Measurements from ENCODE around the gene BMPER.
A peak's percentile ranks its signal among the peaks of the same experiment; 100 is the strongest.

The BMPER gene

DNA sequence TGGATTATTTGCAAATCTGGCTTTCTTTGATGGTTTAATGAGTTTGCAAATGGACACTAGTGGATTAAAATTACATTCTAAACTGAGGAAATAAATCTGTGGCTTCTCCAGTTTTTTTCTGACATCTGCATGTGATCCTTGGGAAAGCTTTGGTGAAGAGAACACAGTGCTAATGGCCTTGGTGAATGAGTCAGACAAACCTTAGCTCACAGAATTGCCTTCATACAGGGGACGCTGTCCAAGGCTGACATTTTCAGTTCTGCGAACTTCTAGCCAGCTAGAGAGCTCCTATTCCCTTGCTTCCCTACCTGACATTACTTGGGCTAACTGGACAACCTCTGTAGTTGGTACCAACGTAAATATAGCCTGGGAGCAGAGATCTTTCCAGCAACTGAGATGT is 21.2 kb downstream of the BMPER start:
- DNase-seq, result no peak

DNA sequence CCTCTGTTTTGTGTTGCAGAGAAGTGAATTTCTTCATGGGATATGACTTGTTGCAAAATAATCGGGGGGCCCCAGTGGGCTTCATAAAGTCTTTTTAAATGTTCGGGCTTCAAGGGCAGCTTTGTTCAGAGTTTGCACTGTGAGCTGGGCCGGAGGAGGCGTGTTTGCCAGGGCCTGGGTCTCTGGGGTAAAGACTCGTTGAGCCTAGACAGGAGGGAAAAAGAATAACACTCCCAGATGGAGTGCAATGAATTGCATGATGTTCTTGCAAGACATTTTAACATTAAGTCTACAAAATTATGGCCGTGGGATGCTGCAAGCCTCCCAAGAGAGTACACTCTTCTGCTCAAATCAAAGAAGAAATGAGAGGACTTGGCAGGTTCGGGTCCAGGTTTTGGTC is 23.6 kb downstream of the BMPER start:
- no peak for DNase-seq

DNA sequence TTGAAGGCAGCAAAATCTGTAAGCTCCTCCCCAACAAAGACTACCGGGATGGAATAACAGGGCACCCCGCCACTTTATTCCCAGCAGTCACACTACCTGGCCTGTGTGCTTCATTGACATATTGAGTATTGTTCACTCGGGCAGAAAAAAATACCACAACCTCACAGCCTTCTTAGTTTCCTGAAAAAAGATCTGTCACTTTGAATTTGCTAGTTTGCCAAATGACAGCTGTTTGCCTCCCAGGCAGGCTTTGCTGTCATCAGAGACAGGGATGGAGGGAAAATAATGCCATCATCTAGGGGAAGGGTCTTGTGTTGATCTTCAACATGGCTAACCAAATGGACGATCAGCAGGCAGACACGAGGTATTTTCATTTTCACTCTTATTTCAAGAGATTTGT is 26.9 kb downstream of the BMPER start:
- DNase-seq, result no peak

DNA sequence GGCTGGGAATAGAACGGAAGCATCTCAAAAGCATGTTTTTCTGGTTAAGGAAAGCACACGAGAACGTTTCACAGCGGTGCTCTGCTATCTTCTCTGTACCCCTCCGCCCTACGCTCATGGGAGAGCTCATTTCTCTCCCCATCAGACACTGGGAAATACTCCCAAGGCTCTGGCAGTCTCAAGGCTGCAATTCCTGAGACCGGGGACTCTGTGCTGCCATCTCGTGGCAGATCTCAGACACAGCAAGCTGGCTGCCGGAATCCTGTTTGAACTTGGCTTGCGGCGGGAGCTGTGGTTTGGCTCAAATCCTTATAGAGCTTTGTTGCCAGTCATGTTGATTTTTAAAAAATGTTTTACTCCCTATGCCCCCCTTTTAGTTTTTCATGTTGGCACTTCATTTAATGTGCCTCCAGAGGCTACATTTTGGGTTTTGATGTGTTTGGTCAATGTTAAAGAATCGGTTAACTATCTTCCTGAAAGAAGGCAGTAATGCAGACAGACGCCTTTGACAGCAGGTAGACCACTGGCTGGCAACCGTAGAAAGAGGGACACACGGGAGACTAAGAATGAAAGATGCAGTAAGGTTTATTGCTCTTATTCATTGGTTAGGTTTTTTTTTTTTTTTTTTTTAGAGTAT is 27.6 kb downstream of the BMPER start:
- DNase-seq, result peak; percentile 10

DNA sequence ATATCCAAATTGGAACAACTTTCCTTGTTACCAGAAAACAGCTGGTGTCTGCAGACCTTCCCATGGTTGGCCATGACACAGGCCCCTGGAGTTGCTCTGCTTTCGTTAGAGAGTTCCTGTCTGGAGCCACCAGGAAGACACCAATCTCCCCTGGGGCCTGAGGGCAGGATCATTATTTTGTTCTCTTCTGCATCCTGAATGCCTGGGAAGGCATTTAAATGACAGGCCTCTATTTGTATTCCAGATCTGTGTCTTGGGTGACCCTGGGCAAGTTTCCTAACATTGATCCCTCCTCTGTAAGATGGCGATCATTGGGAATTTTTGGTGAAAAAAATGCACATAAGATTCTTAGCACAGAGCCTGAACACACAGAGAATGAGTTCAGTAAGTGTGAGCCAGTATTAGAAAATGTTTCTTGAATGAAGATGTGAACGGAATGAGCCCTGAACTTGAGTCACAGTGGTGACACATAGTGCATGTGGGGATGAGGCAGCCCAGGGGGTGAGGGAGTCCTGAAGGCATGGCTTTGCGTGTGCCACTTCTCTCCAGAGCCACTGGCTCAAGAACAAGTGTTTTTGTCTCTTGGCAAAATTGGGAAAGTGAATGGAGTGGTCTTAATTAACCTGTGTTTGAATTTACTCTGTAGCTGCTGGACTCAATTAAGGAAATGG is 28.4 kb downstream of the BMPER start:
- DNase-seq, result no peak

DNA sequence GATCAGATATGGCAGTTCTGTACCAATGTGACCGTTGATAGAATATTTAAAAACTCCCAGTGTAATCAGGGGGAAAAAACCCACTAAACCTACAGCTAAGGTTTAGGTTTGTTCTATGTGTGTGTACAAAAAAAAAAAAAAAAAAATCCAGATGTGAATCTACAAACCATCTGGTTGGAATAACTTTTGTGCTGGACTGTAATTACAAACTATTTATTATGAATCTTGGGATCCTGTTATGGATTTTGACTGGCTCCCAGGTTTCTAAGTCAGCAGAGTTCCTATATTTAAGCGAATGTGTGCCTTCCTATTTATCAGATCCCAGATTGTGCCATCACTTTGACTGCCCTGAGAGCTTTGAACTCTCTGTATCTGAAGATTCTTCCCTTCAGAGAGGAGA is 29.1 kb downstream of the BMPER start:
- no peak for DNase-seq

DNA sequence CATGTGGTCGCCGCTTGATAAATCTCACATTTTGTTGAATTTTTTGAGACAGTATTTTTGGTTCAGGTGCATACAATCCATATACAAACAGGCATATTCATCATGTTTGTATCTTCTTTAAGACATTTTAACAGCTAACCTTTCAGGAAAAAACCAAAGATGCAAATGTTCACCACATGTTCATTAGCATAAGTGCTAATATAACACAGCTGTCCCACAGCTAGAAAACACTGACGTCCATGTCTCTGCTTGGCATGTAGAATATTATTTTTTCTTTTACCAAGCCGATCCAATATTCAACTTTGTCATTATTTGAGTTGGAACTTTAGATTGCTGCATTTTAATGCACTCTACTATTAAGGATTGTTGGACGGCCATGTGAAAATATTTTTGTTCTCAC is 31.2 kb downstream of the BMPER start:
- no peak for DNase-seq

DNA sequence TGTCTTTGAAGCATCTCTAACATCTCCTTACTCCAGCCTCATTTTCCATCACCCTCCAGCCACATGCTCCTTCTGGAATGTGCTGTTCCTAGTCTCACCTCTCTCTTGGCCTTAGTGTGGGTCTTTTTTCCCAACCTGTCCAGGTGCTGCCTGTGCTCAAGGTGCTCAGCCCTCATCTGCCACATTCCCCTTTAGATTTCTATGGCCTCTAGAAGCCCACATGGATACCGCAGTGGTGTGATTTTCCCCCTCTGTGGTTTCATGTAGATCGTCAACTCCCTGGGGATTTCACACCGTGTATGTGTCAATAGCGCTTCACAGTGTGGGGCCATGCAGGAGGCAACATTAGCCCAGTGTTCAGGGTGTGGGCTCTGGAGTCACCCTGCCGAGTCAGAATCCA is 32.5 kb downstream of the BMPER start:
- no peak for DNase-seq

DNA sequence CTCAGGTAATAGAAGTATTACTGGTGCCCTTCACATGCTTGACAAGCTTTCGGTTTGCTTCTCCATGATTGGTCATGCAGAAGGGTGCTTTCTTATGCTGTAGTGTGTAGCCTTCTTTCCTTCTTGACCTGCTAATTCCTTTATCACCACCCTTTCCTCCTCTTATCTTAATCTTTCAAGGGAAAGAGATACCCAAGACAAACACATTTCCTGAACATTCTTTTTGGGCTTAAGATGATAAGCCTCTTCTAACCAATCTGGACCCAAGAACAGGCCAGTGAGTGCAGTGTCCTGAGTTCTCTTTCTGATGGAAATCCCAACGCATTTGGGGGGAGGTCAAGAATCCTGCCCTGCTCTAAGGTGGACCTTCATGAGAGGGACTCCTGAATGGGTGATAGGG is 33.8 kb downstream of the BMPER start:
- DNase-seq, result no peak

DNA sequence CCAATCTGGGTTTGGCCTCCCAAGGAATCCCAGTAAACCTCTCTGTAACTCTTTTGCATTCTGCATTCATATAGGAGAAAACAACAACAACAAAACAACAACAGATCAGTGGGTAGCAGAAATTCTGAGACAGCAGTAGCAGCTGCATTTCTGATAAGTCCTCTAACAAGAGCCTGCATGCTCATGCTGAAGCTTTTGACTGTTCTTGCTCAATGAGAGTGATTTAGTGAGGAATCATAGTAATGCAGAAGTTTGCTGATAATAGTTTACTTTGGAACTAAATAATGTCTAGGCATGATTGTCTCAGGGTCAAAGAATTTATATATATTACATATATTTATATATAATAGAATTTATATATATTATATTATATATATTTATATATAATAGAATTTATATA is 35.2 kb downstream of the BMPER start:
- DNase-seq, result no peak

DNA sequence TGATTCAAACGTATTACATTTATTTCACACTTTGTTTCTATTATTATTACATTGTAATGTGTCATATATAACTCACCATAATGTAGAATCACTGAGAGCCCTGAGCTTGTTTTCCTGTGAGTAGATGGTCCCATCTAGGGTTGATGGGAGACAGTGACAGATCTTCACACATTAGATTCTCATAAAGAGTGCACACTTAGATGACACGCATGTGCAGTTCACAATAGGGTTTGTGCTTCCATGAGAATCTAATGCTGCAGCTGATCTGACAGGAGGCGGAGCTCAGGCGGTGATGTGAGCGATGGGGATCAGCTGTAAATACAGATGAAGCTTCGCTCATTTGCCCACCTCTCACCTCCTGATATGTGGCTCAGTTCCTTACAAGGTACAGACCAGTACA is 36.1 kb downstream of the BMPER start:
- no peak for DNase-seq

DNA sequence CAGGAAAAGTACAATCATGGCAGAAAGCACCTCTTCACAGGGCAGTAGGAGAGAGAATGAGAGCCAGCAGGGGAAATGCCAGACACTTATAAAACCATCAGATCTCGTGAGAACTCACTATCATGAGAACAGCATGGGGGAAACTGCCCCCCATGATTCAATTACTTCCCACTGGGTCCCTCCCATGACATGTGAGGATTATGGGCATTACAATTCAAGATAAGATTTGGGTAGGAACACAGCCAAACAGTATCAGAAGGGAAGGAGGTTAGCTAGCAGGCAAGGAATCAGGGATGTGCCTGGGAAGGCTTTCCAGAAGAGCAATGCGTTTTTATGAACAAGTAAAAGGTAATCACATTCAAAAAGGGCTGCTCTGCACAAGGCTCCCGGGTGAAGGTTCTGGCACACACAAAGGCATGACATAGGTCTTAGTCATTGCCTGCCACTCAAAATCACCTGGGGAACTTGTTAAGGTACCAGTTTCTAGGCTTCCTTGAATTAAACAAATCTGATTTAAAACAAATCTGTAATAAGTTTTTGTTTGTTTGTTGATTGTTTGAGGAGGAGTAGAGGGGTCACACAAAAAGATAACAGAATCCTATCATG is 40.9 kb downstream of the BMPER start:
- DNase-seq, result no peak

DNA sequence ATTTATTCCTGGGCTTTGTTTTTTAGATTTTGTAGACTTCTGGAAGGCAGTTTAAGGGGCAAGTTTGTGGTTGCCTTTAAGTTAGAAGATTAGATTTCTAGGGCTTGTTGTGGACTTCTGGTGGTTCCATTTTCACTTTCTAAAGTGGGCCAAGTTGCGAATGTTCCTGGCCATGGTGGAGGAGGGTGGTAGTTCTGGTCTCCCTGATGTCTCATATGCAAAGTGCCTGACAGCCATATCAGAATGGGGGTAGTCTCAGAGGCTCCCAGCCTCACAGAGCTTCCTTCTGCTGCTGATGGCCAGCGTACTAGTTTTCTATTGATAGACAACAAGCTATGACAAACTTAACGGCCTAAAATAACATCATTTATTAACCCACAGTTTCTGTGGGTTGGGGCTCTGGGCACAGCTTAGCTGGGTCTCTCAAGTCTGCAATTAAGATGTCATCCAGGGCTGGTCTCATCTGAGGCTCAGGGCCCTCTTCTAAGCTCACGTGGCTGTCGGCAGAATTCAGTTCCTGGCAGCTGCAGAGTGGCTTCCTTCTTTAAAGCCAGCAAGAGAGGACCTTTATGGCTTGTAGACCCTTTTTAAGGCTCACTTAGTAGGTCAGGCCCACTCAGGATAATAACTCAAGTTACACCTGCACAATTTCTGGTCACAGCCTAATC is 44.8 kb downstream of the BMPER start:
- DNase-seq, result no peak

DNA sequence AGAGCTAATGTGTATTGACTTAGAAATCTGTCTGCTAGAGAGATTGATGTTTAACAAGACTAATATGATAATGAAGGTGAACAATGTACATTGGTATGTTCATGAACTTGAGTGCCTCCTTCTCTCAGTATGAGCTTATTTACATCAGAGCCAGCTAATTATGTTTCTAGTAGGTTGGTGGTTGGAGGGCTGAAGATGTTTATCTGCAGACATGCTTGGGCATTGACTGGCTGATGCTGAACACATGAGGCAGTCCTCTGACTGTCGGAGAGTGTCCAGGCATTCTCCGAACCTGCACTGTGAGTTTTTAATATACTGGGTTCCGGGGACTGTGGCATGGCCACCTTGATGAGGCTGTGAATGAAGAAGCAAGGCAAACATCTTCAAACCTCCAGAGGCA is 47.5 kb downstream of the BMPER start:
- DNase-seq, result no peak

DNA sequence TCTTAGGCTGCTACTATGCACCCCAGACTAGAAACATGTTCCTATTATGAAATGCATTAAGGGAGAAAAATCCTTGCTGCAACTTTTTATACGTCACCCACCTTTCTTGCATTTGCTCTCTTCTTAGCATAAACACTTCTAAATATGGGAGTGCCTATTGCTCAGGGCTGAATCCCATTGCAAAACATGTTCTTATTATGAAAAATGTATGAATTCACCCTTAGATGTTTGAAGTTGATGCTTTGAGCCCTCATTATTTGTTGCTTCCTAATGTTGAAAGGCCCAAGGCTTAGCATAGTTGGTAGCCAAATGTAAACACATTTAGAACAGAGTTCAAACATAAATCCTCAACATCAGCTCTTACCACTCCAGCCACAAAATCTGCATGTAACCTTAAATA is 52.8 kb downstream of the BMPER start:
- no peak for DNase-seq

DNA sequence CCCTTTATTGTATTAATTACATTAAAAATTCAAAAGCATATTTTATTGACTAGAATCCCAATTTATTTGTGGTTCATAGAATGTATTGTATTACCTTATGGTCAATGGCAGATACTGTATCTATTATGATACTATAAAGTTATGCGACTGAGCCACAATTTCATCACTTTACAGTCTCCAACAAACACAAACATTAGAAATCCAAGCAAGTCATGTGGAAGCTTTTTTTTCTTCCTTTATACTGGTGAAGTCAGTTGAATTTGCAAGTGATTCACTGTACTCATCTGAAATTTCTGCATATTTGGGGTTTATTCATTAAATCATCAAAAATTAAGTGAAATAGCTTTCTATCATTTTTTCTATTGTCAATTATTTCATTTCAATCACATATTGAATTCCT is 54.3 kb downstream of the BMPER start:
- no peak for DNase-seq

DNA sequence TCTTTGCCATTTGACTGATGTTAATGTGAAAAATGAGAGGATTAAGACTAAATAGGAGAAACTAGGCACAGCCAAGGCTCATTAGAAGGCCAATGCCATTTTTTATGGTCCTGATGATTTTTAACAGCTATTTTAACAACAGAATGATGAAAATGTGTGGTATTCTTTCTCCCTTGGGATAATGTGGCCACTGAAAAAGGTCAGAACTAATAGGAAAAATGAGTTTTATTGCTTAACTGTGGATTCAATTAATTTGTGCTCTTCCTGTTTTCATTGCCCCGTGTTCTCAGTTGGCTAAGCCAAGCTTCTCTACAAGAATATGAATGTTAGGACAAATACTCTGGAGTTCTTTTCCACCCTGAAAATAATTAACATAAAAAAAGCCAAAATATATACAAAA is 56.6 kb downstream of the BMPER start:
- DNase-seq, result no peak

DNA sequence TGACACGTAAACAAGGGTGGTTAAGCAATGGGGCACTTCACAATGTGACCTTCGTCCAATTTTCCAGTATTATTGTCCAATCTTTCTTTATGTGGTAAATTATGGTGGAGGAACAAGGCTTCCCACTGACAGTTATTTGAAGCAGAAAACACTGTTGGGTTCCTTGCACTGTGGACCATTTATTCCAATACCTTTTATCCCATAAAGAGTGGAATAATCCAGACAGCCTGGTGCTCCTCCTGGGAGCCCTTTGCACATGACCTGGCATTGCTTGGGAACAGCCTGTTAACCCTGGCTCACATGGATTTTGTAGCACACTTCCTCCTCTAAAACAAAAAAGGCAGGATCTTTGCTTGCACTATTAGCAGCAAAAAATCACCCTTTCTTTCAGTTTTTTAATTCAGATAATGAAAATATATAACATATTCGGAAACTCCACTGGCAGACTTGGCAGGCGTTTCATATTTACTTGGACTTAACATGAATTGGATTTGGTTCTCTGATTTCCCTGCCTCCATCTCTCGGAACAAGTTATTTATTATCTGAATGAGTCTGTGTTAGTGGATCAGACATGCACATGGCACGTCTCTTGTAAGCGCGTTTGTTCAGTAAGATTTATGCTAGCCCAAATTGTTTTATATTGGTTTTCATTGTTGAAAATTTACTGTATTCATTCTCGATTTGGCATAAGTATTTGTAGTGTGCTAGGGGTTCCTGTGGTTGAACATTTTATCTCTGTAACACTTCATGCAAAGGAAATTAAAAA is 59.3 kb downstream of the BMPER start:
- no peak for DNase-seq

DNA sequence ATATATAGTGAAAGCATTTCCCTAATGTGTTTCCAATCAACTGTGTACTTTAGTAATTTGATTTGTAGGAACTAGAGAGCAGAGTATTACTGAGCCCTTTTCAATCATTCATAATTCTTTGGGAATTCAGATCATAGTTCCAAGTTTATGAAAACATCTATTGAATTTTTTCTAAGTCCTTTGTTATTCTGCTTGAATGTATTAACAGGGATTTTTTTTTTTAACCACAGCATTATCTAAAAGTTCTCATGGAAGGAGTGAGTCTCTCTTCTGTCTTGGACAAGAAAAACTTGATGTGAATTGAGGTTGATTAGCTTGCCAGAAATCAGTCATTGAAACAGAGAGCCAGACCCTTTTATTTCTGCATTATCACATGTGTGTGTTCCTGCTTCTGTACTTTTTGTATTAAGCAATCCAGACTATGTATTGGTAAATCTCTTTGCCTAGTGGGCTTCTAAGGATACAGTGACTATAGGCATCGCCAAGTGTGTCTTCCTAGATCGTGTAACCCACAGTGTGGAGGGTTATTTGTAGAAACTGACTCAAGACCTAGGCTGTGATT is 59.9 kb downstream of the BMPER start:
- no peak for DNase-seq

DNA sequence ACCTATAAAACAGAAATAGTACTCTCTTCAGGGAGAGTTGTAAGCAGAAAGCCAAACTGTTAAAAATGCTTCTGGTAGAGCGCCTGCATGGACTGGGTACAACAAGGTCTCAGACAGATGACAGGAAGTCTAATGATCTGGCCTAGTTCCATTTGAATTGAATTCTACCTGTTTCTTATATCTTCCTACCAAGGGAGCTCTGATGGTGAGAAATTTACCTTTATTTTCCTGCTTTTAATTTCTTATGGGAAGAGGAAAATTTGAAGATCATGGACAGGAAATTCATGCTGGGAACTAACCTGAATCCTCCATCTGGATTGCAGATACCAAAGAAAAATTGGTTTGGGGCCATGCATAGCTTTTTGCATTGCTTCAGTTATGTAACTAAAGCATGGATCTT is 63.3 kb downstream of the BMPER start:
- no peak for DNase-seq

DNA sequence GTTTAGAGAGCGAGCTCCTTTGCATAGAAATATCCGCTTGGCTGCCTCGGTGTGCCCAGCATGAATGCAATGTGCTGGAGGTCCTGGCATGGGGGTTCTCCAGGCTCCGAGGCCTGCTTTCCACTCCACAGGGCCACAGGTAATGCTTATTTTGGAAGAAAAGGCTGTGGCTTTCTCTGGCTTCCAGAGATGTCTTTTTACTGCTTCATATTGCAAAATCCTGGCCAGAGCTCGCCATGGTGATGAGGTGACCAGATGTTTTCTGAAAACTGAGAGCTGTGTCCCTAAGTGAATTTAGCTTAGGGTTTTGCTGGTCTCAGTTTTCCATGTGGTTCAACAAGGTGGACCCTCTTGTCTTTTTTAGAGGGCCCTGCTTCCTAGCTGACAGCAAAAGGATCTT is 65.2 kb downstream of the BMPER start:
- DNase-seq, result no peak

DNA sequence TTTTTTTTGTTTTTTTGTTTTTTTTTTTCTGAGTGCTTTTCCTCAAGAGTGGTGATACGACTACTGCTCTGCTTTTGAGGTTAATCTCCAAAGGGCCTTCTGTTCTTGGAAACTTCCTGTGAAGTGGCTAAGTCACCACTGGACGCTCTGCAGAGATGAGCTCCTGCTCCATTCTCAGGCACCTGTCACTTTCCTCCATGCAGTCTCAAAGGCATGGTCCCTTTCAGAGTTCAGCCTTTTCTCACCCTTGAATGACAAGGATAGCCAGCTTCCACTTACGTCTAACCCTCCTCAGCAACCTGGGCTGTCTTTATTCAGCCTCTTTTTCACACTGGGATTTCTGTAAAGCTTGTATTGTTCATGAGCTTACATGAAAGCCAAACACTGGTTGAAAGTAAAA is 65.8 kb downstream of the BMPER start:
- no peak for DNase-seq
